Mesendoderm (in vitro differentiated cells): ENCODE data around the gene GABRA4.

Experiments used
- DNase-seq: peaks from one replicate; pipeline ENCODE4 v3.0.0; 2013
- H2AK5ac ChIP-seq: 2 replicates; pipeline ENCODE4 v1.6.1; 2013; ENCODE audit warnings: low read length, inconsistent platforms
- H2BK120ac ChIP-seq: 2 replicates; pipeline ENCODE4 v1.6.1; 2013; ENCODE audit warnings: low read depth, mild to moderate bottlenecking, low read length, moderate library complexity, mixed read lengths
- H2BK15ac ChIP-seq: replicated peaks from 2 replicates; pipeline ENCODE4 v1.6.1; 2013; ENCODE audit warnings: low read depth, mild to moderate bottlenecking, moderate library complexity
- H2BK5ac ChIP-seq: 2 replicates; pipeline ENCODE4 v1.6.1; 2013; ENCODE audit warnings: low read length, inconsistent platforms
- H3K18ac ChIP-seq: 2 replicates; pipeline ENCODE4 v1.6.1; 2013; ENCODE audit warnings: mild to moderate bottlenecking, low read length, mixed read lengths
- H3K23ac ChIP-seq: one replicate; pipeline ENCODE4 v1.6.1; 2013; ENCODE audit warnings: low read length
- H3K27ac ChIP-seq: 2 replicates; pipeline ENCODE4 v1.5.1; 2013; ENCODE audit warnings: low read depth, mild to moderate bottlenecking, inconsistent platforms, low read length, moderate library complexity
- H3K27me3 ChIP-seq: 2 replicates; pipeline ENCODE4 v1.6.1; 2013; ENCODE audit warnings: low read length, control low read depth, mild to moderate bottlenecking, inconsistent platforms; ENCODE audit not compliant: insufficient read depth, poor library complexity
- H3K36me3 ChIP-seq: 2 replicates; pipeline ENCODE4 v1.6.1; 2013; ENCODE audit warnings: low read length, inconsistent platforms; ENCODE audit not compliant: control insufficient read depth, insufficient read depth
- H3K4ac ChIP-seq: one replicate; pipeline ENCODE4 v1.6.1; 2013; ENCODE audit warnings: low read depth, mild to moderate bottlenecking, low read length, moderate library complexity
- H3K4me1 ChIP-seq: 2 replicates; pipeline ENCODE4 v1.6.1; 2013; ENCODE audit warnings: low read depth, low read length, inconsistent platforms; ENCODE audit not compliant: control insufficient read depth
- H3K4me2 ChIP-seq: 2 replicates; pipeline ENCODE4 v1.6.1; 2013; ENCODE audit warnings: low read length
- H3K4me3 ChIP-seq: 2 replicates; pipeline ENCODE4 v1.5.1; 2013; ENCODE audit warnings: mild to moderate bottlenecking, low read length
- H3K56ac ChIP-seq: one replicate; pipeline ENCODE4 v1.6.1; 2013; ENCODE audit warnings: low read length
- H3K79me1 ChIP-seq: 2 replicates; pipeline ENCODE4 v1.6.1; 2013; ENCODE audit warnings: low read length, inconsistent platforms
- H3K79me2 ChIP-seq: 2 replicates; pipeline ENCODE4 v1.6.1; 2013; ENCODE audit warnings: mild to moderate bottlenecking, low read length; ENCODE audit not compliant: control insufficient read depth, insufficient read depth
- H3K9ac ChIP-seq: 2 replicates; pipeline ENCODE4 v1.6.1; 2013; ENCODE audit warnings: low read length, inconsistent platforms
- H4K5ac ChIP-seq: one replicate; pipeline ENCODE4 v1.6.1; 2013; ENCODE audit warnings: low read length
- H4K8ac ChIP-seq: one replicate; pipeline ENCODE4 v1.6.1; 2013; ENCODE audit warnings: low read depth, mild to moderate bottlenecking, control low read depth, low read length, moderate library complexity
- WGBS: extraction: QIAGEN DNeasy Blood & Tissue Kit; methylation state at CpG from one replicate; pipeline ENCODE4 v1.1.7; 2013; ENCODE audit warnings: low lambda C conversion rate, missing lambda C conversion rate; ENCODE audit not compliant: insufficient coverage; ENCODE audit errors: extremely low coverage; 5-methylcytosine and 5-hydroxymethylcytosine counted together

The GABRA4 gene

DNA sequence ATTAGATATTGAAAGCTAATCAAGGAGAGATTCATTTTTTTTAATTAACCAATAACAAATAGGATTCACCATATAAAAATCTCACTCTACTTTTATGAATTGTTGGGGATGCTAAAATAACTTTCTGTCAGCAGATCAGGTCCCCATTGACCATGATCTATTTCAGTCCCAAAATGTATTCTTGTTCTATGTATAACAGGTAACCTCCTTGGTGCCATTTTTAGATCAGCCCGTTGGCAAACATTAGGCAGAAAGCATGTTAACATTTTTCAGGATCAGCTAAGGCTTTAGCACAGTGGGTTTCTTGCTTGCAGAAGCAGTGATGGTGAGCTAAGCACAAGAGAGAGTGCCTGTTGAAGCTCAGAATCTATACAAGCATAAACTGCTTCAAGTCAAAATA, 43.6 kb downstream of the GABRA4 start:
- H2AK5ac ChIP-seq, result no peak overlapping the region
- no CpG with 5 or more reads among the region's 1 CpG for WGBS
- no peak overlapping the region for H3K56ac ChIP-seq
- no peaks in the 10 kb centered on the region for H3K79me1 ChIP-seq
- no peaks in the 10 kb centered on the region for H3K79me2 ChIP-seq
- H2BK5ac ChIP-seq, result no peak overlapping the region
- no peak overlapping the region for H3K9ac ChIP-seq
- no peak overlapping the region for H3K27ac ChIP-seq
- H3K23ac ChIP-seq, result no peak overlapping the region
- H2BK120ac ChIP-seq, result no peak overlapping the region
- H3K18ac ChIP-seq, result no peak overlapping the region
- H4K5ac ChIP-seq, result no peak overlapping the region
- H3K27me3 ChIP-seq, result no peaks in the 10 kb centered on the region
- H2BK15ac ChIP-seq, result no peak overlapping the region
- H4K8ac ChIP-seq, result no peak overlapping the region
- no peaks in the 10 kb centered on the region for H3K4me1 ChIP-seq
- no peak overlapping the region for H3K4me2 ChIP-seq
- H3K36me3 ChIP-seq, result no peaks in the 10 kb centered on the region
- H3K4ac ChIP-seq, result no peak overlapping the region
- no peak overlapping the region for H3K4me3 ChIP-seq
- DNase-seq, result no peak

DNA sequence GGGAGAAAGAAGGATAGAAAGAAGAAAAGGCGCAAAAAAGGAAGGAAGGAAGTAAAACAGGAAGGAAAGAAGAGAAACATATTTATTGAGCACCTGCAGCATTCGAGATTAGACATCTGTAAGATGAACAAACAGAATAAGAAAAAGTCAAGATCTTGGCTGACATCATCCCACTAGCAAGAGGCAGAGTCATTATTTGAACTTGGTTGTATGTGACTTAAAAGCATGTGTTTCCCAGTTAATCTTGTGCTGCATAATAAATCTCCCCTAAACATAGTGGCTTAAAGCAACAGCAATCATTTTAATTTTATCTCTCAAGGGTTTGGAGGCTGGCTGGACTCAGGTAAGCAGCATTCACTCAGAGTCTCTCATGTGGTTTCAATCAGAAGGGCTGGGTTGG, 45.8 kb downstream of the GABRA4 start:
- H3K27ac ChIP-seq, result no peak overlapping the region
- no peak overlapping the region for H3K4me3 ChIP-seq
- no peaks in the 10 kb centered on the region for H3K79me2 ChIP-seq
- no peak for DNase-seq
- no peak overlapping the region for H4K5ac ChIP-seq
- no peak overlapping the region for H2BK15ac ChIP-seq
- H3K4ac ChIP-seq, result no peak overlapping the region
- no peak overlapping the region for H2BK120ac ChIP-seq
- no peak overlapping the region for H4K8ac ChIP-seq
- no peaks in the 10 kb centered on the region for H3K27me3 ChIP-seq
- no peaks in the 10 kb centered on the region for H3K79me1 ChIP-seq
- no CpG with 5 or more reads among the region's 2 CpGs for WGBS
- no peaks in the 10 kb centered on the region for H3K4me1 ChIP-seq
- no peak overlapping the region for H2BK5ac ChIP-seq
- H3K9ac ChIP-seq, result no peak overlapping the region
- no peak overlapping the region for H3K56ac ChIP-seq
- no peaks in the 10 kb centered on the region for H3K36me3 ChIP-seq
- no peak overlapping the region for H3K23ac ChIP-seq
- H3K4me2 ChIP-seq, result no peak overlapping the region
- no peak overlapping the region for H2AK5ac ChIP-seq
- H3K18ac ChIP-seq, result no peak overlapping the region

DNA sequence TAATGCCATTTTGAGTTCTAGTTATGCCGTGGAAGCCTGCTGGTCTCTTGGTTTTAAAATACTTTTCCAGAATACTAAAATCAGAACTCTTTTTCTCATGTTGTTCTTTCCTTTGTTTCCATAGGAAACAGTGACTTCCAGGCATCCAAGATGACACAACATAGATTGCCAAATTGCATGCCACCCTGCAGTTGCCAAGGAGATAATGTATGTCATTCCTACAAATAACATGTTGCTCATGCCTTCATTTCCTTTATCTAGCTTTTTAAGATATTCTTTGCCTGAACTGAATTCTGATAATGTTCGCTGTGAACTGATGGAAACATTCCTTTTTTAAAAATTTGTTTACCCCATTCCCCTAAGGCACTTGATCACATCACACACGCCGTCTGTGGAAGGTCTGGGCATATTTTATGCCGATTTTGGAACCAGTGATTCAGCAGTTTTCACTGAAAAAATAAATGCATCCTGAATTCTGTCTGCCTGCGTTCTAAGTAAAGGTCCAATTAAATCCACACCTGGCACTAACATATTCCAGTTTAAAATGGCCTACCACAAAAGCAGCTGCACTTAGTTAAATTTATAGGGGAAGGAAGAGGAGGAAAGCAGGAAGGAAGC, 46.4 kb downstream of the GABRA4 start:
- Histone ChIP-seq H3K79me1 (no peaks in the 10 kb centered on the region), H3K27ac (no peak overlapping the region), H4K5ac (no peak overlapping the region), H2BK5ac (no peak overlapping the region), H4K8ac (no peak overlapping the region), H3K56ac (no peak overlapping the region), H3K79me2 (no peaks in the 10 kb centered on the region), H3K18ac (no peak overlapping the region), H2BK15ac (no peak overlapping the region), H2BK120ac (no peak overlapping the region), H3K4me3 (no peak overlapping the region), H3K4me1 (no peaks in the 10 kb centered on the region), H3K9ac (no peak overlapping the region), H3K4me2 (no peak overlapping the region), H3K23ac (no peak overlapping the region), H3K4ac (no peak overlapping the region), H2AK5ac (no peak overlapping the region), H3K27me3 (no peaks in the 10 kb centered on the region), H3K36me3 (no peaks in the 10 kb centered on the region)
- WGBS, result no CpG with 5 or more reads among the region's 6 CpGs
- DNase-seq, result peak; percentile 27

- Histone ChIP-seq H3K79me1 (no peaks in the 10 kb centered on the region), H3K27me3 (no peaks in the 10 kb centered on the region), H4K5ac (no peak overlapping the region), H3K56ac (no peak overlapping the region), H3K9ac (no peak overlapping the region), H2AK5ac (no peak overlapping the region), H2BK5ac (no peak overlapping the region), H3K4me1 (no peaks in the 10 kb centered on the region), H2BK120ac (no peak overlapping the region), H3K18ac (no peak overlapping the region), H2BK15ac (no peak overlapping the region), H4K8ac (no peak overlapping the region), H3K36me3 (no peaks in the 10 kb centered on the region), H3K79me2 (no peaks in the 10 kb centered on the region), H3K27ac (no peak overlapping the region), H3K4me3 (no peak overlapping the region), H3K4me2 (no peak overlapping the region), H3K23ac (no peak overlapping the region), H3K4ac (no peak overlapping the region)
- no peak for DNase-seq
Observed at GRCh38 chr4:46945062-46945461, 48.3 kb downstream of the GABRA4 start.

GRCh38 chr4:46944345-46944744, 49.0 kb downstream of the GABRA4 start:
- Histone ChIP-seq H4K8ac (no peak overlapping the region), H2BK5ac (no peak overlapping the region), H3K4me1 (no peaks in the 10 kb centered on the region), H3K79me2 (no peaks in the 10 kb centered on the region), H3K4me2 (no peak overlapping the region), H3K4ac (no peak overlapping the region), H3K23ac (no peak overlapping the region), H3K79me1 (no peaks in the 10 kb centered on the region), H4K5ac (no peak overlapping the region), H2BK15ac (no peak overlapping the region), H3K4me3 (no peak overlapping the region), H2AK5ac (no peak overlapping the region), H2BK120ac (no peak overlapping the region), H3K18ac (no peak overlapping the region), H3K56ac (no peak overlapping the region), H3K36me3 (no peaks in the 10 kb centered on the region), H3K27me3 (no peaks in the 10 kb centered on the region), H3K9ac (no peak overlapping the region), H3K27ac (no peak overlapping the region)
- no CpG with 5 or more reads among the region's 1 CpG for WGBS
- no peak for DNase-seq

DNA sequence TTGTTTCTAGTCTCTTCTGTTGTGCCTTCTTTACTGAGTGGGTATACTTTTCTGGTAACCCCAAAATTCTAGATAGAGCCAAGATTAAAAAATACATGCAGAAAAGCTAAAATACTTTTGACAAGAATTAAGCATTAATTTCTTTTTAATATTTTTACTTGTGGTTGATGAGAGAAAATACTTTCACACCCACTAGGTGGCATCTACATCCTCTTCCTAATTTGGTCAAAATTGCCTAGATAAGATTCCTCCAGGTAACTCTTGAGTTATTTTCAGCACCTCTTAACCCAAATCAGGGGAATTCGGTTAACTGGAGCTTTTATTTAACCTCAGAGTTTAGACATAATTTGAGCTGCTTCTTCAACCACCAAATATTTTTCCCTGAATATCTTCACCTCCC, 55.9 kb downstream of the GABRA4 start:
- H2BK5ac ChIP-seq, result no peak overlapping the region
- H3K4me2 ChIP-seq, result no peak overlapping the region
- WGBS, result no CpG with 5 or more reads among the region's 1 CpG
- H3K79me2 ChIP-seq, result no peaks in the 10 kb centered on the region
- peak; percentile 38 for DNase-seq
- no peak overlapping the region for H2AK5ac ChIP-seq
- H3K4me3 ChIP-seq, result no peak overlapping the region
- no peak overlapping the region for H4K8ac ChIP-seq
- no peak overlapping the region for H2BK15ac ChIP-seq
- no peak overlapping the region for H3K23ac ChIP-seq
- H3K79me1 ChIP-seq, result no peaks in the 10 kb centered on the region
- H3K56ac ChIP-seq, result no peak overlapping the region
- H4K5ac ChIP-seq, result no peak overlapping the region
- H3K27me3 ChIP-seq, result no peaks in the 10 kb centered on the region
- no peak overlapping the region for H3K4ac ChIP-seq
- H3K9ac ChIP-seq, result no peak overlapping the region
- H3K36me3 ChIP-seq, result no peaks in the 10 kb centered on the region
- H3K18ac ChIP-seq, result no peak overlapping the region
- H2BK120ac ChIP-seq, result no peak overlapping the region
- H3K4me1 ChIP-seq, result no peaks in the 10 kb centered on the region
- no peak overlapping the region for H3K27ac ChIP-seq
